Measurements from ENCODE around the gene PSMC6. TPM values are rescaled to one million over a fixed set of nuclear protein-coding genes. Genes with fewer than 3 reads are reported as not detected.

Gene PSMC6
- total and polyA plus RNA-seq, 2 of the 13 experiments (the other 11 are each of a cell fraction or from before 2014, with no cell fraction given) = 90.0 to 210 TPM

DNA sequence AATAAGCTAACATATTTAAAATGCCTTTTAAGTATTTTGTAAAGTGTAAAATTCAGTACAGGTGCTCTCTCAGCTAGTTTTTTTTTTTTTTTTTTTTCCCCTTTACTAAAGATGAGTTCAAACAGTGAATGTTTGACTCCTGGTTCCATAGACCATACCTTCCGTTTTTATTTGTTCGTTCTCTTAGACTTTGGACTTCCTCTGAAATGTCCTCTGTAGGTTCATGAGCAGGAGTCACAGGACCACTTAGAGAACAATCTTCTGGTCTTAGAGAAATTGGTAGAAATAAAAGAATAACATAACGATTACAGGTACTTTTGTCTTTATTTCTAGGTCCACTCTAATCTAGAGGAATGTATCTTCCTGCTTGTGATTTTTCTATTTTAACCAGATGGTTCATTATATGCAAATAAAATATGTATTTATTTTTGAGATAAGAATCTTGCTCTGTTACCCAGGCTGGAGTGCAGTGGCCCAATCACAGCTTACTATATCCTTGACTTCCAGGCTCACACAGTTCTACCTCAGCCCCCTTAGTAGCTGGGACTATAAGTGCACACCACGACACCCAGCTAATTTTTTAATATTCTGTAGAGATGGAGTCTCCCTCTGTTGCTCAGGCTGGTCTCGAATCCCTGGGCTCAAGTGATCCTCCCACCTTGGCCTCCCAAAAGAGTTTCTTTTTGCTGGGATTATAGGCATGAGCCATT, 48.8 kb downstream of the PSMC6 start (continued):
- TF ChIP-seq, protein P1, sequence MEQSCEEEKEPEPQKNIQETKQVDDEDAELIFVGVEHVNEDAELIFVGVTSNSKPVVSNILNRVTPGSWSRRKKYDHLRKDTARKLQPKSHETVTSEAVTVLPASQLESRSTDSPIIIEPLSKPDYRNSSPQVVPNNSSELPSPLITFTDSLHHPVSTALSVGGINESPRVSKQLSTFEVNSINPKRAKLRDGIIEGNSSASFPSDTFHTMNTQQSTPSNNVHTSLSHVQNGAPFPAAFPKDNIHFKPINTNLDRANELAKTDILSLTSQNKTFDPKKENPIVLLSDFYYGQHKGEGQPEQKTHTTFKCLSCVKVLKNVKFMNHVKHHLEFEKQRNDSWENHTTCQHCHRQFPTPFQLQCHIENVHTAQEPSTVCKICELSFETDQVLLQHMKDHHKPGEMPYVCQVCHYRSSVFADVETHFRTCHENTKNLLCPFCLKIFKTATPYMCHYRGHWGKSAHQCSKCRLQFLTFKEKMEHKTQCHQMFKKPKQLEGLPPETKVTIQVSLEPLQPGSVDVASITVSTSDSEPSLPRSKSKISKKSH (CRISPR knock-in tag; IDR thresholded peaks at IDR 0.05; ENCODE audit: borderline replicate concordance) = no peak
- TF ChIP-seq ZNF331 (CRISPR knock-in tag; IDR thresholded peaks at IDR 0.05) (no peak), GABPA (IDR thresholded peaks at IDR 0.05; ENCODE audit: low read depth, low read length) (no peak), GABPA (CRISPR knock-in tag; IDR thresholded peaks at IDR 0.05; ENCODE audit: low read depth) (0 out of 2 replicates have a peak, but pooled peaks have one; percentile 31), LCORL (IDR thresholded peaks at IDR 0.05) (no peak), LCORL (CRISPR knock-in tag; IDR thresholded peaks at IDR 0.05) (no peak), SOX5 (CRISPR knock-in tag; IDR thresholded peaks at IDR 0.05; ENCODE audit: borderline replicate concordance) (peak; percentile 49), ZNF264 (CRISPR knock-in tag; IDR thresholded peaks at IDR 0.05) (no peak), TEAD3 (CRISPR knock-in tag; optimal IDR thresholded peaks at IDR 0.05; ENCODE audit: borderline replicate concordance) (peak; percentile 30), ZNF850 (CRISPR knock-in tag; conservative IDR thresholded peaks at IDR 0.05) (no peak)
- TF ChIP-seq, protein P2, sequence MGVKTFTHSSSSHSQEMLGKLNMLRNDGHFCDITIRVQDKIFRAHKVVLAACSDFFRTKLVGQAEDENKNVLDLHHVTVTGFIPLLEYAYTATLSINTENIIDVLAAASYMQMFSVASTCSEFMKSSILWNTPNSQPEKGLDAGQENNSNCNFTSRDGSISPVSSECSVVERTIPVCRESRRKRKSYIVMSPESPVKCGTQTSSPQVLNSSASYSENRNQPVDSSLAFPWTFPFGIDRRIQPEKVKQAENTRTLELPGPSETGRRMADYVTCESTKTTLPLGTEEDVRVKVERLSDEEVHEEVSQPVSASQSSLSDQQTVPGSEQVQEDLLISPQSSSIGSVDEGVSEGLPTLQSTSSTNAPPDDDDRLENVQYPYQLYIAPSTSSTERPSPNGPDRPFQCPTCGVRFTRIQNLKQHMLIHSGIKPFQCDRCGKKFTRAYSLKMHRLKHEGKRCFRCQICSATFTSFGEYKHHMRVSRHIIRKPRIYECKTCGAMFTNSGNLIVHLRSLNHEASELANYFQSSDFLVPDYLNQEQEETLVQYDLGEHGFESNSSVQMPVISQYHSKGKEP (CRISPR knock-in tag; IDR thresholded peaks at IDR 0.05) = no peak
- TF ChIP-seq, protein P3, sequence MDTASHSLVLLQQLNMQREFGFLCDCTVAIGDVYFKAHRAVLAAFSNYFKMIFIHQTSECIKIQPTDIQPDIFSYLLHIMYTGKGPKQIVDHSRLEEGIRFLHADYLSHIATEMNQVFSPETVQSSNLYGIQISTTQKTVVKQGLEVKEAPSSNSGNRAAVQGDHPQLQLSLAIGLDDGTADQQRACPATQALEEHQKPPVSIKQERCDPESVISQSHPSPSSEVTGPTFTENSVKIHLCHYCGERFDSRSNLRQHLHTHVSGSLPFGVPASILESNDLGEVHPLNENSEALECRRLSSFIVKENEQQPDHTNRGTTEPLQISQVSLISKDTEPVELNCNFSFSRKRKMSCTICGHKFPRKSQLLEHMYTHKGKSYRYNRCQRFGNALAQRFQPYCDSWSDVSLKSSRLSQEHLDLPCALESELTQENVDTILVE (CRISPR knock-in tag; IDR thresholded peaks at IDR 0.05) = no peak
- TF ChIP-seq, protein P4, sequence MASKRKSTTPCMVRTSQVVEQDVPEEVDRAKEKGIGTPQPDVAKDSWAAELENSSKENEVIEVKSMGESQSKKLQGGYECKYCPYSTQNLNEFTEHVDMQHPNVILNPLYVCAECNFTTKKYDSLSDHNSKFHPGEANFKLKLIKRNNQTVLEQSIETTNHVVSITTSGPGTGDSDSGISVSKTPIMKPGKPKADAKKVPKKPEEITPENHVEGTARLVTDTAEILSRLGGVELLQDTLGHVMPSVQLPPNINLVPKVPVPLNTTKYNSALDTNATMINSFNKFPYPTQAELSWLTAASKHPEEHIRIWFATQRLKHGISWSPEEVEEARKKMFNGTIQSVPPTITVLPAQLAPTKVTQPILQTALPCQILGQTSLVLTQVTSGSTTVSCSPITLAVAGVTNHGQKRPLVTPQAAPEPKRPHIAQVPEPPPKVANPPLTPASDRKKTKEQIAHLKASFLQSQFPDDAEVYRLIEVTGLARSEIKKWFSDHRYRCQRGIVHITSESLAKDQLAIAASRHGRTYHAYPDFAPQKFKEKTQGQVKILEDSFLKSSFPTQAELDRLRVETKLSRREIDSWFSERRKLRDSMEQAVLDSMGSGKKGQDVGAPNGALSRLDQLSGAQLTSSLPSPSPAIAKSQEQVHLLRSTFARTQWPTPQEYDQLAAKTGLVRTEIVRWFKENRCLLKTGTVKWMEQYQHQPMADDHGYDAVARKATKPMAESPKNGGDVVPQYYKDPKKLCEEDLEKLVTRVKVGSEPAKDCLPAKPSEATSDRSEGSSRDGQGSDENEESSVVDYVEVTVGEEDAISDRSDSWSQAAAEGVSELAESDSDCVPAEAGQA (IDR thresholded peaks at IDR 0.05; ENCODE audit: low read depth) = no peak
- TF ChIP-seq, protein P4 (CRISPR knock-in tag; IDR thresholded peaks at IDR 0.05; ENCODE audit: borderline replicate concordance) = no peak
- TF ChIP-seq, protein P5, sequence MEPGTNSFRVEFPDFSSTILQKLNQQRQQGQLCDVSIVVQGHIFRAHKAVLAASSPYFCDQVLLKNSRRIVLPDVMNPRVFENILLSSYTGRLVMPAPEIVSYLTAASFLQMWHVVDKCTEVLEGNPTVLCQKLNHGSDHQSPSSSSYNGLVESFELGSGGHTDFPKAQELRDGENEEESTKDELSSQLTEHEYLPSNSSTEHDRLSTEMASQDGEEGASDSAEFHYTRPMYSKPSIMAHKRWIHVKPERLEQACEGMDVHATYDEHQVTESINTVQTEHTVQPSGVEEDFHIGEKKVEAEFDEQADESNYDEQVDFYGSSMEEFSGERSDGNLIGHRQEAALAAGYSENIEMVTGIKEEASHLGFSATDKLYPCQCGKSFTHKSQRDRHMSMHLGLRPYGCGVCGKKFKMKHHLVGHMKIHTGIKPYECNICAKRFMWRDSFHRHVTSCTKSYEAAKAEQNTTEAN (CRISPR knock-in tag; conservative IDR thresholded peaks at IDR 0.05) = no peak
- TF ChIP-seq, protein P6, sequence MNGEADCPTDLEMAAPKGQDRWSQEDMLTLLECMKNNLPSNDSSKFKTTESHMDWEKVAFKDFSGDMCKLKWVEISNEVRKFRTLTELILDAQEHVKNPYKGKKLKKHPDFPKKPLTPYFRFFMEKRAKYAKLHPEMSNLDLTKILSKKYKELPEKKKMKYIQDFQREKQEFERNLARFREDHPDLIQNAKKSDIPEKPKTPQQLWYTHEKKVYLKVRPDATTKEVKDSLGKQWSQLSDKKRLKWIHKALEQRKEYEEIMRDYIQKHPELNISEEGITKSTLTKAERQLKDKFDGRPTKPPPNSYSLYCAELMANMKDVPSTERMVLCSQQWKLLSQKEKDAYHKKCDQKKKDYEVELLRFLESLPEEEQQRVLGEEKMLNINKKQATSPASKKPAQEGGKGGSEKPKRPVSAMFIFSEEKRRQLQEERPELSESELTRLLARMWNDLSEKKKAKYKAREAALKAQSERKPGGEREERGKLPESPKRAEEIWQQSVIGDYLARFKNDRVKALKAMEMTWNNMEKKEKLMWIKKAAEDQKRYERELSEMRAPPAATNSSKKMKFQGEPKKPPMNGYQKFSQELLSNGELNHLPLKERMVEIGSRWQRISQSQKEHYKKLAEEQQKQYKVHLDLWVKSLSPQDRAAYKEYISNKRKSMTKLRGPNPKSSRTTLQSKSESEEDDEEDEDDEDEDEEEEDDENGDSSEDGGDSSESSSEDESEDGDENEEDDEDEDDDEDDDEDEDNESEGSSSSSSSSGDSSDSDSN (CRISPR knock-in tag; IDR thresholded peaks at IDR 0.05) = no peak

Measured in HepG2 (cell line).